Nucleus accumbens (tissue), 56 donors: ENCODE measurements around the gene CDCA8.

Experiments
- DNase-seq, 56 donors: peaks; one replicate each; lab custom pipeline; 2025; lab: John Stamatoyannopoulos, UW

Gene CDCA8

DNA sequence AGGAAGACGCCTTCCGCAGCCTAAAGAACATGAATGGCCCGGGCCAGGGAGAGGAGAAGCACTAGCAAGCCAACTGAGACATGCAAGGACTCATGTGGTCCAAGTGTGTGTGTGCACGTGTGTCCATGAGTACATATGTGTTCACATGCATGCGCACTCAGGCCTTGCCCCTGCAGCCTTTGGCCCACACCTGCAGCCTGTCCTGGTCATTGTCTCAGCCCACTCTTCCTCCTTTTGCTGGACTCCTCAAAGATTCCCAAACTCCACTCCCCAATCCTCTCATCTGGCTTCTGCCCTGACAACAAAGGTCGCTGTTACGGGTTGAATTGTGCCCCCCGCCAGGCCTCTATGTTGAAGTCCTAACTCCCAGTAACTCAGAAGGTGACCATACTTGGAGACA lies 21.9 kb downstream of the CDCA8 start:
- DNase-seq, result no peak

DNA sequence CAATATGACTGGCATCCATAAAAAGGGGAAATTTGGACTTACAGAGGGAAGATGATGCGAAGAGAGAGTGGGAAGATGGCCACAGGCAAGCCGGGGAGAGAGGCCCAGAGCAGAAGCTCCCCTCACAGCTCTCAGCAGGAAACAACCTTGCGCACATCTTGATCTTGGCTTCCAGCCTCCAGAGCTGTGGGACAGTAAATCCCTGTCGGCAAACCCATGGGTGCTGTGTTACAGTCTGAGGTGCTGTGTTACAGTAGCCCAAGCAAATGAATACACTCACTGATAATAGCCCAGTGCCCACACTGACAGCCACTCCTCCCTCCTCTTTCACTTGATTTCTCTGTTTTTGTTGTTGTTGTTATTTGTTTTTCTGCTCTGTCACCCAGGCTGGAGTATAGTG lies 22.4 kb downstream of the CDCA8 start:
- DNase-seq, result no peak

DNA sequence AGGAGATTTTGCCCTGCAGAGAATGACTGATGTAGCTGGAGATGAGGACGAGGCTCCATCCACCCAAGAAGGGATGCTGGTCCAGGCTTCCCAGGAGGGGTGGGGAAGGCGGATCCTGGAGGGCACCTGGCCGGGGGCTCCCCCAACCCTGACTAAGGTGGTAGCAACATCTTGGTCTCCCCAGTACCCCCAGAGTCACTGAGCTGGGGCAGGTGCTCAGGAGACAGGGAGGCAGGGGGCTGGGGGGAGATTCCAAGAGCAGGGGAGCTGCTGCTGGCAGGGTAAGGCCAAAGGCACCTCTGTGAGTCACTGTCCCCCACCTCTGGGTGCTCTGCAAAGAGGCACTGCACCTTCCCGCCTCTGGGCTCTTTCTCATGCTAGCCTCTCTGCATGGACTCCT lies 24.0 kb downstream of the CDCA8 start:
- DNase-seq, result no peak

DNA sequence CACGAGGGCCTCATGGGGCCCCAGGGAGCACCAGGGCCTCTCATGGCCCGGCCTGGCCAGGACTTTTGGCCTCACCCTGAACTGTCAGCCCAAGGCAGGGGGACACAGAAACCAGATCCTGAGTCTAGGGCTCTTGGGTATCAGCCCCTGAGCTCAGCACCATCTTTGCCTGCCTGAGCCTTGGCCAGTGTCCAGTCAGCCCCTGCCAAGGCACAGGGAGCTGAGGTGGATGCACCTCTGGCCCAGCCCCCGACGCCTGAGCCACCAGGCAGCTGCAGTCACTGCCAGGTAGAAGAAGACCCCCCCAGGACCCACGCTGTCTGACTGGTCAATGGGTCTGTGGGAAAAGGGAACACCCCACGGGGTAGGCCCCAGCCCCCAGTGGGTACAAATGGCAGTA lies 25.3 kb downstream of the CDCA8 start:
- DNase-seq, result no peak

DNA sequence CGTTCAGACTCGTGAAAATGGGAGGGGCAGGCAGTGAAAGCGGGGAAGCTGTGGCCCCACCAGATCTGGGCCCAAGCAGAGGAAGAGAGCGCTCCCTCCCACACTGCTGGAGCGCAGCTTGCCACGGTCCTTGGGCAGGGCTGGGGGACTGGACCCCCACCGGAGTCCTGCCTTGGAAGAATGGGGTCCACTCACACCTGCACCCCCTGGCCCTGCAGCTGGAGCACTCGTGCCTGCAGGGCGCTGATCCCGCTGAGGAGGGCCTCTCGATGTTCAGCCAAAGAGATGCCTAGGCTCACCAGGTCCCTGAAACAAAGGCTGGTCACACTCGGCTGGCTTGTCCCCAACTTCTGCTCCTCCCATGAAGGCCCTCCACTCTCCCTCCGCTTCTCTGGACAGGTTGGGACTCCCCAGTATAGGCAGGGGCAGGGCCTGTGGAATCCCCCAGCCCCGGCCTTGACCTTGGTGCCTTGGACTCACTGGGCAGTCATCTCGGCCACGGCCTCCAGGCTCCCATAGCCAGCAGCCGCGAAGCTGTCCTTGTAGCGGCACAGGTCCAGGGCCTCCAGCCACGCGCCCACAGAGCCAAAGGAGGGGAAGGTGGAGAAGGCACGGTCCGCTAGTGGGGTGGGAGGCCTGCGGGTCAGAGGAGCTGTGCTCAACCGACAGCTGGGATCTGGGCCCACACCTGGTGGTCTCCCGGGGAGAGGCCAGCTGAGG lies 26.0 kb downstream of the CDCA8 start:
- DNase-seq, result no peak

DNA sequence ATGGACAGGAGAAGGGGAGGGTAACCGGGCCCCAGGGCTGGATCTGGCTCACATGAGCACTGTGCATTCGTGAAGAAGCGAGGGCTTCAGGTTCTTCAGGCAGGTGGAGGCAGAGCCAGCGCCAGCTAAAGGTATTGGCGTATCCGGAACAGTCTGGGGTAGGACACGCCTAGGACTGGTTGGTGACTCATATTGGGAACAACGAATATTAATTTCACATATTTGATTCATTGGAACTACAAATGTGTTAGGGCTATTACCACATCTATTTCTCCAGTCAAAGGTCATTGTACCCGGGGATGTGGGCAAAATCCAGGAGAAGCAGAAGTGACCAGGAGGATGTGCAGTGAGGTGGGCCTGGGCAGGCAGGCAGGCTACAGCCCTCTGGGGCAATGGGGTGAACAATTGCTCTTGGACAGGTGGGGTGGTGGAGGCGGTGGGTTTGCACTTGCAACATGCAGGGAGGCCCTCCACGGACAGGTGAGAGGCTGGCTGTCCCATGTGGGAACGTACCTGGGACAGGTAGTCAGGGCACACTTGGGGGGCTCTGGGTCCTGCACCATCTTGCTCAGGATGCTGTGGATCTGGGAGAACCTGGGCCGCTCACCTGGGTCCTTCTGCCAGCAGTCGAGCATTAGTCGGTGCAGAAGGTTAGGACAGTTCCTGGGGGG lies 26.7 kb downstream of the CDCA8 start:
- DNase-seq, result peak in 6 of 56 donors; percentile 7 to 37 (median 18)

DNA sequence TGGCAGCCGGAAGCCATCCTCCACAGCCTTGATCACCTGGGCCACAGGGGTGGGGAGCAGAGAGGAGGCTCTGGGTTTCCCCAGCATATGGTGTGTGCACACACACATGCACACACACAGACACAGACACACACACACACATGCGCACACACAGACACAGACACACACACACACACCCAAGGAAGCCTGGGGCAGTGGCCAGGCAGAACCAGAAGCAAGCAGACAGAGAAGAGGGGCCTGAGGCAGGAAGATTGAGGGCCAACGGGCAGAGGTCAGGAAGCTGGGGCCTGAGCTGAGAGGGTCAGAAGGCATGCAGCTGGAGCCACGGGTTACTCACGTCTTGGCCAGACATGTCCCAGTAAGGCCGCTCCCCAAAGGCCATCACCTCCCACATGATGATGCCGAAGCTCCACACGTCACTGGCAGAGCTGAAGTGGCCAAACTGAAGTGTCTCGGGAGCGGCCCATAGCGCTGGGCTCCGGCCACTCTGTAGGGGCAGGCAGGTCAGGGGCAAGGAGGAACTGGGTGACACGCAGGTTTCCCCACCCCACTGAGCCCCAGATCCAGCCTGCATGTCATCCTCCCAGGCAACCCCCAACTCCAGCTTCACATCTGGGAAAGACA lies 27.4 kb downstream of the CDCA8 start:
- DNase-seq, result no peak

DNA sequence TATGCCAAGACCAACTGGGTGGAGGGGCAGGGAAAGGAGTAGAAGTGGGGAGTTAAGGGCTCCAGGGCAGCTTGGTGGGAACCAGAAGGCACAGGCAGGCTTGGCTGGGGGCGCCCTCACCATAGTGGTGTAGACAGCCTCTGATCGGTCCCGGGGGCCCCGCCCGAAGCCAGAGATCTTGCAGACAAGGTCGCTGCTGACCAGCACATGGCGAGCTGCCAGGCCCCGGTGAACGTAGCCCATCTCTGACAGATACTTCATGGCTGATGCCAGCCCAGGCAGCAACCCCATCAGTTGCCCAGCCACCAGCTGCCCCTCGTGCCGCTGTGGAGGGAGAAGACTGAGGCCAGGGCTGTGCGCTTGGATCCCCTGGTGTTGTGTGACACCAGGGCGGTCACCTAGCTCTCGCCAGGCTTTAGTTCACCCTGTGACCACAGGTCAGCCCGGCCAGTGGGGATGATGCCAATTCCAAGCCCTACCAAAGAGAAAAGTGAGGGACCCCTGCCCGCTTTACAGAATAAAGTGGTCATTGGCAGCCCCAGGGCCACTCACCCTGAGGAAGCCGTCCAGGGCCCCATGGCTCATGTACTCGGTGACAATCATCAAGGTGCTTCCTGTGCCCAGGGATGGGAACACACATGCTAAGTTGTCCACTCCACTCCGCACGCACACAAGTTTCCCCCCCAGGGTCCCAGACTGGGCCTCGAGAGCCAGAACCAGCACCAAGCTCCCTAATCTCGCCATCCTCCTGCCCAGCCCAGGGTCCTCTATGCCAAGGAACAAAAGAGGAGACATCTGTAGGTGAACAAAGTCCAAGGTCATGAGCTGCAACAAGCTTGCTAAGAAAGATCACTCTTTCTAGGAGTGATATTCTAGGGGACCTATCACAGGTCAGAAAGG lies 28.2 kb downstream of the CDCA8 start:
- no peak for DNase-seq

DNA sequence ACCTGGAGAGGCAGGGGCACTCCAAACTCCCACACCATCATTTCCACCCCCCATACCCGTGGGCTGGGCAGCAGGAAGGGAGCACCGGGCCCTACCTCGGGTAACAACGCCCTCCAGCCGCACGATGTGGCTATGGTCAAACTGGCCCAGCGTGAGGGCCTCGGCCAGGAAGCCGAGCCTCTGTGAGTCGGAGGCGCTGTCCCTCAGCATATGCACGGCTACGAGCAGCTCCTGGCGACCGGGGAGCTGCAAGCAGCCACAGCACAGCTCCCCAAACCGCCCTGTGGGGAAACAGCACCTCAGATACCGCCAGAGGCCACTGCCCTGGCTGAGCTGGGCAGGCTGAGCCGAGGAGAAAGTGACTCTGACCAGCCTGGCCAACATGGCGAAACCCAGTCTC lies 29.2 kb downstream of the CDCA8 start:
- DNase-seq, result peak in 1 of 56 donors; percentile 18

DNA sequence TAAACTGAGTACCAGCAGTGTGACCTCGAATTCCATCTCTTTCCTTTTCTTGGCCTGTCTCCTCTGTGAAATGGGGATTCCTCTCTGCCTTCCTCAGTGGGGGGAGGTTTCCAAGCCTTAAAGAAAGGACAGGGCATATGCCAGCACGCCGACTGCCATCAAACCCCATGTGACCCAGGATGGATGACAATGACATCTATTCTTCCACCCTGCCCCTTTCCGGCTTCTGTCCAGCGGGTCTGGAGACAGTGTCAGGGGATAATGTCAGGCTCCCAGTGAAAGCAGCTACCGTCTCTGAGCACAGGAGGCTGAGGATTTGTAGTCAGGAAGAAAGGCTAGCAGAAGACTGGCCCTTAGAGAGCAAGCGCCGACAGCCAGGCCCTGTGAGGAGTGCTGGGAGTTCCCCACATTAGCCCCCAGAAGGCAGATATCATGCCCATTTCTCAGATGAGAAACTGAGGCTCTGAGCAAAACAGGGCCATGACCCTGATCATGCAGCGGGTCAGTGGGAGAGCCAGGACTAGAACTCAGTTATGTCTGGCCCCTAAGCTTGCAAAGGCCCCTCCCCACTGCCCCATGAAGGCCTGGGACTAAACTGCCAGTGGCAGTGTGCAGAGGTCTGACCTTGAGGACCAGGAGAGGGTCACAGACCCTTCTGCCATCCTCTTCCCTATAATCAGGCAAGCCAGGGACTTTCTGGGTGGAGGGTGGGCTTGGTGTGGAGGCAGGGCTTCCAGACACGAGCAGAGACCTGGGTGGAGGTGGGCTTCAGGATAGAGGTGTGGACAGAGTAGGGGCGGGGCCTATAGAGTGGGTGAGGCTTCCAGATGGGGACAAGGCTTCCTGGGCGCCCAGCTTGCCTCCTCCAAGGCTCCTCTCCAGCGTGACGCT lies 30.1 kb downstream of the CDCA8 start:
- DNase-seq, result peak in 50 of 56 donors; percentile 18 to 84 (median 60)

DNA sequence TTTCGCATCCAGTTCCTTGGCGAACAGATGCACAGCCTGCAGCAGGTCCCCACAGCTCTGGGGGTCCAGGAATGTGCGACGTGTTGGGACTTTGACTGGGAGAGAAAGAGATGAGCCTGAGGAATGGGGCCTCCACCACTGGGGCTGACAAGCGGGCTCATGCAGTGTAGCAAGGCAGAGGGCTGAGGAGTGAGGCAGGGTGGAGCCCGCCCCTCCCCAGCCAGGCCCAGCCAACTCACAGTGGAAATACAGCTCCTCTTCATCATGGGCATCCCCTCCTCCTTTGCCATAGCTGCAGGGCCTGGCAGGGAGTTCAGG lies 30.7 kb downstream of the CDCA8 start:
- DNase-seq, result no peak

DNA sequence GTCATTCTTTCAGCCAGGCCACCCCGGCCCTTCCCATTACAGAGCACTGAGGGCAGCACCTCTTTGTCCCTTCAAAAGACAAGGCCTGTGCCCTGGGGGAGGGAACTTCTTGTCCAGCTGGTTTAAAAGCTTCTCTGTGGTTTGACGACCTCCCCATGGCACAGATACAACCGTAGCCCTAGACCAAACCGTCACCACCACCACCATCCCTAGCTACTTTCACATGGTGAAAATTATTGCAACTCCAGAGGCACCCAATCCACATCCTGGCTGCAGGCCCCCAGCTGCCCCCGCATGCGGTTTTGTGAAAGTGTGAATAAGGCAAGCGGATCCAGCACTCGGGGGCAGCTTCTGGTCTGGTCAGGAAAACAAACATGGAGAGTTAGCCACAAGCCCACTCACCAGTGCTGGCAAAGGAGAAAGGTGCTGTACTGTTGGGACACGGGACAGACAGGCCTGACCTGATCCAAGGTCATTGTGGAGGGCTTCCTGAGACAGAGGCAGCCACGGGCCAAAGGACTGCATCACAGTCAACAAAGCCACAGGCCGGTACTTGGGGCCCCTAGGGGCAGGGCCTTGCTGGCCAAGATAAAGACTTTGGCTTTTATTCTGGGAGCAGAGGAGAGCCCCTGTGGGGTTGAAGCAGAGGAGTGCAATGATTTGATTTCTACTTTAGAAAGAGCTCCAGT lies 31.2 kb downstream of the CDCA8 start:
- DNase-seq, result no peak

DNA sequence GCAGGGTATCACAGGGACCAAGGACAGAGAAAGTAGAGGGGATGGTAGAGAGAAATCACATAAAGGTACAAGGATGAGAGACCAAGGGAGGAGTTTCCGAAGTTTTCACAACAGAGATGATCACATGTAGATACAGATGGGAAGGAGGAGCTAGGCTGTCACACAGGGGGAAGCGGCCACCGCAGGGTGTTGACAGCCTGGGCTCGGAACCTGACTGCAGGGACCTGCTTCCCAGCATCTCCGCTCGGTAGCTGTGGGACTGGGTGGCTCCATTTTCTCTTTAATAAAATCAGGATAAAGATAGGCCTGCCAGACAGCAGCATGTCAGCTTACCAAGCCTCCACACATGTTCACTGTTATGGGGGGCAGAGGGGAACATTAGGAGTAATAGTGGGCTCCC lies 32.3 kb downstream of the CDCA8 start:
- no peak for DNase-seq

DNA sequence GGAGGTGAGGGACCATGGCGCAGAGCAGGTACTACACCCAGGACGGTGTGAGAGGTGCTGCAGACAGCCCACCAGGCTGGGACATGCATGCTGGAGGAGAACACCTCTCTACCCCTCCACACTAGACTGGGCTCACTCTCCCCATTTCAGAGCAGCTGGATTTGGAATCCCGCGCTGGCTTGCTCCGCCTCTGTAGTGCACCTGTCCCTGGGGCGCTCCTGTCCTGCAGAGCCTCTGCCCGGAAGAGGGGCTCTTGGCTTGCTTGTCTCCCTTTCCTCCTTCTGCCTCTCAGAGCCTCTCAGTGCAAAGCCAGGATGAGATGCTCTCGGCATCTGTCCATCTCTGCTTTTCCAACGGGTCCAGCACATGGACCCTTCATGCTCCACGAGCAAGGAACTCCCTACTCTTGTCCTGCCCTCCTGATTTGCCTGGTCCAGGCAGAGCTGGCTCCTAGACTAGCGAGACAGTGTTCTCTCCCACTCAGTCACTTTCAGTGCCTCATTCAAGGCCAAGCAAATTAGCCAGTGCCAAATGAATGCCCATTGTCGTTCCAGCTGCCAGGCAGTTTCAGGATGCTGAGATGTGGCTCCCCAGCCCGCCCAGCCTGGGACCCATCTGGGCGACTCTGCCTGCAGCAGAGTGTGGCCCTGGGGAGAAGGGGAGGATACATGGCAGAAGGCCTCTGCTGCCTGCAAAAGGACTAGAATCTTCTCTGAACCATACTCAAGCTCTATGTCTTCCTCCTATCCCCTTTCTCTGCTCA lies 33.7 kb downstream of the CDCA8 start:
- peak in 46 of 56 donors; percentile 8 to 76 (median 46) for DNase-seq

DNA sequence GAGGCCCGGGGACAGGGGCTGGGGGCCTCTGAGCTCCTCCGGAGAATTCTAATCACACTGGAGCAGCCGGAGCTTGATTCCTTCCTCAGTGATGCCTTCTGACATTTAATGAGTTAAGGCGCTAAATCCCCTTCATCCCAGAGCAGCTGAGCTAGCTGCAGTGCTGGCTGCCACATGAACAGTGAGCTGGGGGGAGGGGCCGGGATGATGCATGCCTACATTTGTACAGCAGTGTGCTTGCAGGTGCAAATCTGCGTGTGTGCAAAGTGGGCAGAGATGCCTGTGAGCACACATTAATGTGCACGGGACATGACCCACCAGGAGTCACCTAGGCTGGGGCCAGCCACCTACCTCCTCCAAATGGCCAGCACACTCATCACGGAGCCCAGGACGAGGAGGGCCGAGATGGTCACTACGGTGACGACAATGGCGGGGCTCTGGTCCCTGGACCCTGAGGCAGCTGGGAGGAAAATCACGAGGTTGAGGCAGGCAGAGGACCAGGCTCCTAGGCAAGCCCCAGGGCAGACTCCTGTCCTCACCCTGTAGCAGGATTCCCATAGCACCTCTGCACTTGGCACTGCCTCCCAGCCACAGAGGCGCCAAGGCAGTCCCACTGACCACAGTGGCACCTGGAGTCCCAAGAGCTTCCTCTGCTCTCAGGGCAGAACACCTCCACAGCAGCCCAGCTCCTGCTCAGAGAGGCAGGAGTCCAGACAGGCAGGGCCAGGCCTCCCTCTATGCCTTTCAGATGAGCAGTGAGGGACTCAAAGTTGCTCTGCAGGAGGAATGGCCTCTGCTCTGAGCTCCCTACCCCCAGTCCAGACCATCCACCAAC lies 34.7 kb downstream of the CDCA8 start:
- peak in 26 of 56 donors; percentile 5 to 68 (median 36) for DNase-seq

DNA sequence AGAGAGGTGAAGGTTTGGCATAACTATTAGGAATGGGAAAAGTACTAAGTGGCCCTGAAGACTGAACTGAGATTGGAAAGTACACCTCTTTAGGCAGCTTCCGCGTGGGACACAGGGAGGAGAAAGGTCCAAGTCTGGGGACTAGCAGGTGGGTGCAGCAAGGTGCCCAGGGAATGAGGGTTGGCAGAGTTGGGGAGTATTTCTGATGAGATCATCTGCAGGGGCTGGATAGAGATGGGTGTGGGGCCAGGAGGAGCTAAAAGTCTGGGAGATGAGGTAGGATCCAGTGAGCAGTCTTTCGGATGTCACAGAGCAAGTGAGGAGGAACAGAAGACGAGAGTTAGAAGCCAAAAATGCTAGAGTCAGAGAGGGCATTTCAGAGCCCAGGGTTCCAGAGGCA lies 36.1 kb downstream of the CDCA8 start:
- DNase-seq, result no peak

DNA sequence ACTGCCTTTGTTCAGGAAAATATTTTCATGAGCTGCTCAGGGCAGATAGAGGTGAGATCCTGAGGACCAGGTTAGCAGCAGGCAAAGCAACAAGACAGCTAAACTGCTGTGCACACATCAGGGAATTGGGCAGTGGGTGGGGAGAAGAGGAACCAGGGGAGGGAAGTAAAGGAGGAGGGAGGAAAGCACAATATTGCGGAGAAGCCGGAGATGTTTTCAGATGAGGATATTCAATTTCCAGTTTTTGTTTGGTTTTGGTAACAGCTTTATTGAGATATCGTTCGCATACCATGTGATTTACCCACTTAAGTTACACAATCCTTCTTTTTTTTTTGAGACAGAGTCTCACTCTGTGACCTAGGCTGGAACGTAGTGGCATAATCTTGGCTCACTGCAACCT lies 38.1 kb downstream of the CDCA8 start:
- no peak for DNase-seq
